Spleen (tissue), 11 donors: Measurements from ENCODE around the gene UBE3B. TPM values are rescaled to one million over a fixed set of nuclear protein-coding genes. Genes with fewer than 3 reads are reported as not detected.

Experiments
- DNase-seq: peaks from one replicate; pipeline ENCODE4 v3.0.0-alpha.2; 2020
- H3K27ac ChIP-seq, 8 donors: fragments of 200-600 bp; sonication (generic) in 7 of 8; 1 replicate in 4 of 8; 2 replicates in 4 of 8; pipeline versions ENCODE4 v1.5.0 to v1.8.0; 2016 to 2021; ENCODE audit warnings: inconsistent platforms in 4 of 8, mild to moderate bottlenecking in 4 of 8, moderate library complexity in 1 of 8
- H3K27me3 ChIP-seq, 7 donors: fragments of 200-600 bp; sonication (generic) in 6 of 7; replicated peaks in 1 of 7; 1 replicate in 4 of 7; 2 replicates in 3 of 7; pipeline versions ENCODE4 v1.5.0 to v1.8.0; 2016 to 2021; ENCODE audit warnings: inconsistent platforms in 3 of 7, mild to moderate bottlenecking in 1 of 7
- H3K36me3 ChIP-seq, 6 donors: fragments of 200-600 bp; sonication (generic) in 5 of 6; 1 replicate in 4 of 6; 2 replicates in 2 of 6; pipeline versions ENCODE4 v1.5.0 to v1.8.0; 2016 to 2021; ENCODE audit warnings: inconsistent platforms in 2 of 6
- H3K4me1 ChIP-seq, 6 donors: fragments of 200-600 bp; sonication (generic) in 5 of 6; 1 replicate in 3 of 6; 2 replicates in 3 of 6; pipeline versions ENCODE4 v1.5.0 to v1.8.0; 2016 to 2021; ENCODE audit warnings: inconsistent platforms in 3 of 6
- H3K4me3 ChIP-seq, 8 donors: fragments of 200-600 bp; sonication (generic) in 7 of 8; 1 replicate in 4 of 8; 2 replicates in 4 of 8; pipeline versions ENCODE4 v1.5.0 to v1.8.0; 2016 to 2021; ENCODE audit warnings: inconsistent platforms in 4 of 8, mild to moderate bottlenecking in 4 of 8, moderate library complexity in 2 of 8
- H3K9me3 ChIP-seq, 8 donors: fragments of 200-600 bp; sonication (generic) in 7 of 8; 1 replicate in 4 of 8; 2 replicates in 4 of 8; pipeline versions ENCODE4 v1.5.0 to v1.8.0; 2016 to 2021; ENCODE audit warnings: inconsistent platforms in 4 of 8
- CTCF ChIP-seq, 11 experiments: fragments of 200-600 bp in 7 of 11; fragments of 450-650 bp in 4 of 11; sonication (generic) in 4 of 11; IDR thresholded peaks in 8 of 11; conservative IDR thresholded peaks in 3 of 11; 1 replicate in 7 of 11; 2 replicates in 4 of 11; pipeline versions ENCODE4 v1.4.0 to v1.8.0; 2016 to 2021; ENCODE audit warnings: antibody characterized with exemption in 11 of 11, inconsistent platforms in 4 of 11, mild to moderate bottlenecking in 1 of 11
- POLR2A ChIP-seq, 3 donors: fragments of 450-650 bp; IDR thresholded peaks; one replicate each; pipeline ENCODE4 v1.5.1; 2017; ENCODE audit warnings: antibody characterized with exemption in 3 of 3, mild to moderate bottlenecking in 1 of 3
- POLR2AphosphoS5 ChIP-seq, 3 donors: sonication (generic); formaldehyde crosslinking; IDR thresholded peaks; one replicate each; pipeline ENCODE4 v1.5.1; 2017; ENCODE audit warnings: antibody characterized with exemption in 3 of 3
- WGBS, 5 donors: extraction: QIAGEN DNeasy Blood & Tissue Kit in 3 of 5; methylation state at CpG; one replicate each; pipeline versions ENCODE4 v1.1.5 to v1.1.7; 2013 to 2018; 5-methylcytosine and 5-hydroxymethylcytosine counted together
- intact Hi-C: fragments of 100-400 bp; cut with DNase I; formaldehyde crosslinking; loops from one replicate; pipeline ENCODE4 v1.15.0; 2023; ENCODE audit warnings: low total_unique reads
- polyA plus RNA-seq, 3 donors: library from polyadenylated mRNA; stranded (reverse); fragments of 200-250 nt; gene quantifications; one replicate each; pipeline ENCODE4 v1.2.1, GENCODE V29; 2013
- total RNA-seq, 7 donors: library from RNA; depleted of rRNA in 3 of 7; stranded (reverse); fragments of >200 nt in 3 of 7; fragmentation: NEBNext Ultra II Directional in 4 of 7; extraction: Animal tissue kit (Norgen Biotek cat#: 25700) in 4 of 7; gene quantifications; one replicate each; pipeline versions ENCODE4 v1.1.0 to v1.2.1, GENCODE V29; 2016 to 2021
- donor health status: healthy with polysubstance abuse.
- donor health status: DM: no; HTN: no; CAD: no; lungs with moderate emphysema.
- donor health status: DM: no; HTN: no; CAD: no.
- donor health status: Bipolar disorder and iron deficiency.
- donor health status: healthy.
- donor health status: DM: no; HTN: no; CAD: no.
- donor health status: DM: yes; HTN: yes; CAD: no.

The UBE3B gene
- total and polyA plus RNA-seq, 10 donors: 5.7 to 63.1 (median 42.3) TPM

- DNase-seq: no peak
- 95 to 97% (median 96%) methylated on average over 15 of the region's 15 CpGs for WGBS, 5 donors
- peaks cover 0 to 10% (median 0%) of the 10 kb centered on the region in 6 donors for H3K4me1 ChIP-seq
- no peak overlapping the region for H3K4me3 ChIP-seq
- no peaks in the 10 kb centered on the region for H3K27me3 ChIP-seq
- no peak overlapping the region for H3K27ac ChIP-seq
- TF ChIP-seq POLR2AphosphoS5 (IDR thresholded peaks at IDR 0.05) (no peak), CTCF (IDR thresholded peaks at IDR 0.05 in 8 of 11, conservative IDR thresholded peaks at IDR 0.05 in 3 of 11) (no peak), POLR2A (IDR thresholded peaks at IDR 0.05) (no peak)
- H3K36me3 ChIP-seq: peaks cover 0 to 88% (median 58%) of the 10 kb centered on the region in 6 donors
- H3K9me3 ChIP-seq: no peaks in the 10 kb centered on the region
- intact Hi-C loops: no loop called here
Observed at GRCh38 chr12:109534456-109534855, 57.0 kb downstream of the UBE3B start.

DNA sequence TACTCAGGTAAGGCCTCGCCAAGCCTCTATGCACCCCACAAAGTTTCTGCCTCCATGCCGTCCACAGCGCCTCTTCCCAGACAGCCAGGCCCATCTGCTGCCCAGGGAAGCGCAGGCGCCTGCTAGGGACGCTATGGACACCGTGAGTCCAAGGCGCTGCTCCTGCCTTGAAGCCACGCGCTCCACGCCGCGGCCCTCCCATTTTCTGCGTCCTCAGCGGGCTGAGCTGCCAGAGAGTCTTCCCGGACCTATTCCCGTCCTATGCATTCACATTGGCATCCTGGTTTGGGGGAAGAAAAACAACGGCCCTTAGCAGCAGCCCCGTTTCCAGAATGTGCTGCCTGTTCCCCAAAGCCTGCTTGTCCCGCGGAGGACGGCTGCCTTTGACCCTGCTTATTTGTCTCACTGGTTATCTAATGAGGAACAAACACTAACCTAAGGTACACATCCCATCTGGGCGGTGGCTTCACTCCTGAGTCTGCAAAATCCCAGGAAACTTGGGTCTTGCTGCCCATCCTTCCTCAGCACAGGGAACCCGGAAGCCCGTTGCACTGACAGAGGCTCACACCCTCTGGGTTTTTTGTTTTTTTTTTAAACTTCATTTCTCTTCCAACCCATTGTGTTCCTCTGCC, 57.9 kb downstream of the UBE3B start:
- DNase-seq: no peak
- WGBS, 5 donors: 89 to 93% (median 91%) methylated on average over 25 of the region's 25 CpGs
- Histone ChIP-seq H3K27me3 (no peaks in the 10 kb centered on the region), H3K9me3 (no peaks in the 10 kb centered on the region), H3K27ac (peak overlapping the region in 2 of 8 donors; percentile 9 to 26), H3K4me3 (no peak overlapping the region), H3K36me3 (peaks cover 0 to 79% (median 50%) of the 10 kb centered on the region in 6 donors), H3K4me1 (peaks cover 0 to 10% (median 0%) of the 10 kb centered on the region in 6 donors)
- no peak for TF ChIP-seq CTCF (IDR thresholded peaks at IDR 0.05 in 8 of 11, conservative IDR thresholded peaks at IDR 0.05 in 3 of 11)
- peak in 2 of 3 donors; percentile 5 to 62 for TF ChIP-seq POLR2AphosphoS5 (IDR thresholded peaks at IDR 0.05)
- no peak for TF ChIP-seq POLR2A (IDR thresholded peaks at IDR 0.05)
- intact Hi-C loops: no loop called here

- H3K36me3 ChIP-seq: peaks cover 0 to 74% (median 45%) of the 10 kb centered on the region in 6 donors
- no peak for TF ChIP-seq POLR2AphosphoS5 (IDR thresholded peaks at IDR 0.05)
- no peak for TF ChIP-seq CTCF (IDR thresholded peaks at IDR 0.05 in 8 of 11, conservative IDR thresholded peaks at IDR 0.05 in 3 of 11)
- no peak for TF ChIP-seq POLR2A (IDR thresholded peaks at IDR 0.05)
- intact Hi-C loops: no loop called here
Observed at GRCh38 chr12:109535863-109536250, 58.4 kb downstream of the UBE3B start.

GRCh38 chr12:109537136-109537535, 59.7 kb downstream of the UBE3B start:
- peaks cover 0 to 61% (median 33%) of the 10 kb centered on the region in 6 donors for H3K36me3 ChIP-seq
- peaks cover 0 to 10% (median 0%) of the 10 kb centered on the region in 6 donors for H3K4me1 ChIP-seq
- H3K4me3 ChIP-seq: no peak overlapping the region
- DNase-seq: no peak
- TF ChIP-seq POLR2AphosphoS5 (IDR thresholded peaks at IDR 0.05): no peak
- TF ChIP-seq CTCF (IDR thresholded peaks at IDR 0.05 in 8 of 11, conservative IDR thresholded peaks at IDR 0.05 in 3 of 11): no peak
- TF ChIP-seq POLR2A (IDR thresholded peaks at IDR 0.05): no peak
- WGBS, 5 donors: 89 to 96% (median 95%) methylated on average over 8 of the region's 8 CpGs
- H3K9me3 ChIP-seq: no peaks in the 10 kb centered on the region
- intact Hi-C loops: no loop called here
- H3K27me3 ChIP-seq: no peaks in the 10 kb centered on the region
- no peak overlapping the region for H3K27ac ChIP-seq

More at GRCh38 chr12:109535863-109536250, 58.4 kb downstream of the UBE3B start:
- Histone ChIP-seq H3K27me3 (no peaks in the 10 kb centered on the region), H3K4me1 (peaks cover 0 to 10% (median 0%) of the 10 kb centered on the region in 6 donors), H3K27ac (peak overlapping the region in 2 of 8 donors; percentile 9 to 26), H3K9me3 (no peaks in the 10 kb centered on the region), H3K4me3 (no peak overlapping the region)
- no peak for DNase-seq
- 79 to 84% (median 80%) methylated on average over 5 of the region's 5 CpGs for WGBS, 5 donors
